Measurements from ENCODE around the gene ACTG1.

The ACTG1 gene

GRCh38 chr17:81492202-81492601 lies 20.4 kb downstream of the ACTG1 start:
- no peak for DNase-seq

- no peak for DNase-seq
Observed at GRCh38 chr17:81491761-81492160, 20.8 kb downstream of the ACTG1 start.

- DNase-seq, result no peak
Observed at GRCh38 chr17:81491181-81491581, 21.4 kb downstream of the ACTG1 start.

DNA sequence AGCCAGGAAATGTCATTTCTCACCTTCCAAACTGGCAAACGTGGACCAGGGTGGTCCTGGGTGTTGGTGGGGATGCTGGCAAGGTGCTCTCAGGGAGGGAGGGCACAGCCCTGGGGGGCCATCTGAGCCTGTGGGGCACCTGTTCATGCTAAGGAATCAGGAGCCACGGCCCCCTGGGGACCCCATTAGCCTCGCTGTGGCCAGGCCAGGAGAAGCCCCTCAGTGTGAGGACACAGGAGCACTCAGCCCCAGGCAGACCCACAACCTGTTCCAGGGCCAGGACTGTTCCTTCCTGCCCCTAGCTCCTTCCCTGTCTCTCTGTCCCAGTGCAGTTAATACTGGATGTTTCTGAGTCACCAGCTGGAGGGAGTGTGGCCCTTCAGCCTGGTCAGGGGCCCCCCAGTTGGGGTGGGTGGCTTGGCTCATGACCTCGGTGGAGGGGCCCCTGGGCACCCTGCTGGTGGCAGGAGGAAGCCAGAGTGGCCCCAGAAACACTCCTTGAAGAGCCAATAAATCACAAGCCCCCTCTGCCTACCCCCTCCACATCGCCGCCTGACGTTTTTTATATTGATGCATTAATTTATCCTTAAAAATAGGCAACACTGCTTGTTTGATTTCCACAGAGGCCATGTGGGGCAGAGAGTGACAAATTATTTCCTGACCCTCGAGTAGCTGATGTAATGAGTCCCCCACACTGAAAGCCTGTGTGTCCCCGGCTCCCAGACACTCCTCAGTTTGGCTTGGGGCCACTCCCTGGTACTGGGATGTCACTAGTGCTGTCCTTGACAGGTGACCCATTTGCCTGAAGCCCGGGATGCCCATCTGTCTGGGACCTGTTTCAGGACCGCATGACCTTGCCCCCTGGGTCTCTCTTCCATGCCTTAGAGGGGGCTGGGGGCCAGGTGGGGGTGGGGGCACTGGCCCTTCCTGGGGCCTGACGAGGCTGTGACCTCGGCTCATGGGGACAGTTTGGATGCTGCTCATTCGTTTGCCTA lies 22.3 kb downstream of the ACTG1 start:
- no peak for DNase-seq

- no peak for DNase-seq
Observed at GRCh38 chr17:81489012-81489997, 23.3 kb downstream of the ACTG1 start.

GRCh38 chr17:81488276-81488860 lies 24.2 kb downstream of the ACTG1 start:
- peak in 1 of 2 donors; percentile 34 for DNase-seq

DNA sequence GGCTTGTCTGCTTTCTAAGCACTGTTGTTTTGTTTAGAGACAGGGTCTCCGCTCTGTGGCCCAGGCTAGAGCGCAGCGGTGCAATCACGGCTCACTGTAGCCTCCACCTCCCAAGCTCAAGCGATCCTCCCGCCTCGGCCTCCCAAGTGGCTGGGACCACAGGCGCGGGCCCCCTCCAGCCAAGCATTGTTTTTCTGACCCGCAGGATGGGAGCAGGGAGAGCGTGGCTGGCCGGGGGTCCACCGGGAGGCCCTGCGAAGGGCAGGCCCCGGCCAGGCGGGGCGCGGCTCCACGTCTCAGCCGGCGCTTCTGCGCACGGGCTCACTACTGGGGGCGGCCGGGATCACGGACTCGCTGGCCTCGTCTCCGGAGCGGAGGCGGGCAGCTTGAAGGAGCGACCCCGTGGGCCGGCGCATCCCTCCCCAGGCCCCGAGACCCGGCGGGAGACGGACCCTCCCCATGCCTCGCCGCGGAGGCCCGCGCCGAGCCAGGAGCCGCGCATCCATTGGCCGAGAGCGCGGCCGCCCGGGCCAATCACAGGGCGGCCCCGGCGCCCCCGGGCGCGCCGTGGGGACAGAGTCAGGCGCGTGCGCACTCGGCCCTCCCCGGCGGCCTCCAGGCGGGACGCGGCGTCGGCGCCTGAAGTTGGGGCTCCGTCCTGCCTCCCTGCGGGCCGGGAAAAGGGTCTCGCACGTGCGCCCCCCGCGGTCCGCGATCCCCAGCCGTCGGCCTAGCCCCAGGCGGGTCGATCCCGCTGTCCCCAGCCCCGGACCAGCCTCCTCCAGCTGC lies 24.9 kb downstream of the ACTG1 start:
- DNase-seq, result peak; percentile 81 to 87

DNA sequence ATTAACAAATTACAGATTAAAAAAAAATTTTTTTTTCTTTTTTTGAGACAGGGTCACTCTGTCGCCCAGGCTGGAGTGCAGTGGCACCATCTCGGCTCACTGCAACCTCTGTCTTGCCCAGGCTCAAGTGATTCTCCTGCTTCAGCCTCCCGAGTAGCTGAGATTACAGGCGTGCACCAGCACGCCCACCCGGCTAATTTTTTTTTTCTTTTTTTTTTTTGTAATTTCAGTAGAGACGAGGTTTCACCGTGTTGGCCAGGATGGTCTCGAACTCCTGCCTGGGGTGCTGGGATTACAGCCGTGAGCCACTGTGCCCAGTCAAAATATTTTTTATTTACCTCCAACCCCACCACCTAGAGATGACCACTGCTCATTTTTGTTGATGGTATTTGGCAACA lies 25.5 kb downstream of the ACTG1 start:
- DNase-seq, result no peak

DNA sequence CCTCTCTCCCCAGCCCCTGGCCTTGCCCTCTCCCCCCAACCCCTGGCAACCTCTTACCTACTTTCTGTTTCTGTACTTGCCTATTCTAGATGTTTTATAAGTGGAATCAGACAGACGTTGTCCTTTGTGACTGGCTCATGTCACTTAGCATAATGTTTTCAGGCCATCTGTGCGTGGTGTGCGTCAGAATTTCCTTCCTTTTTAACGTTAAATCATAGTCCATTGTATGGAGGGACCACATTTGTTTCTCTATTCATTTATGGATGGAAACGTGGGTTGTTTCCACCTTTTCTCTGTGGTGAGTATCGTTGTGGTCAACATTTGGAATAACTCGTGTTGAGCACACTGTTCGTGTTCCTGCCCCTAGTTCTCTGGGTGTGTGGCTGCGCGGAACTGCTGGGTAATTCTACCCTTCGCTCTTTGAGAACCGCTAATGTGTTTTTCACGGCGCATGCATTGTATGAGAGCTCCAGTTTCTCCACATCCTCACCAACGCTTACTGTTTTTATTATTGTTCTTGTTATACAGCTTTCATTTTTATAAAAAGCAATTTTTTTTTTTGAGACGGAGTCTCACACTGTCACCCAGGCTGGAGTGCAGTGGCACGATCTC lies 26.3 kb downstream of the ACTG1 start:
- DNase-seq, result no peak

DNA sequence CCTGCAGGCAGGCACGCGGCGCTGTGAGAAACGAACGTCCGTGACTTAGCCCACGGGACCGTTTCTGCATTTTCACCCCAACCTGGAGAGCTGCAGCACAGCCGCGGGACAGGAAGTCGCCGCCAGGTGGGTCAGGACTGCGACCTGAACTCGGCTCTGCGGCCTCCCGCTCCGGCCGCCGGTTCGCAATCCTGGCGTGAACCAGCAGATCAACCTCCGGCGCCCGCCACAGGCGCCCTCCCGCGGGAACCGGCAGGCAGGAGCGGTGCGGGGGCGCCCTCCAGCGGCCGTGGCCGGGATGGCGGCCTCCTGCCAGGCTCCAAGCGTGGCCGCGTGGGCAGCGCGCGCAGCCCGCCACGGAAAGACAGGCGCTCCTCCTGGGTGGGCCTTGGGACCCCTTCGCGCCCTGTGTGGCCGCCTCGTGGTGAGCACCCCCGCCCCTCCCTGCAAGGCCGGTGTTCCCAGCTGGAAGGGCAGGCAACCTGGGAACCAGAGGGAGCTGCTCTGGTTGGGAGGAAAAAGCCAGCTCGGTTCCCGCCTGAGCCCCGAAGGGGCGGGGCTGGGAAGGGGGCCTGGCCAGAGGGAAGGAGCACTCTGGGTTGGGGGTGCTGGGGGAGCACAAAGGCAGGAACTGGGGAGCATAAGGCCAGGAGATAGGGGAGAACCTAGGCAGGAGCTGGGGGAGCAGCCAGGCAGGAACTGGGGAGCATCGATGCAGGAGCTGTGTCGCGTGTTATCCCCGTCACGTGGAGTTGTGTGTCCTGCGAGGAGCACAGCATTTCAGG lies 28.2 kb downstream of the ACTG1 start:
- peak; percentile 90 to 93 for DNase-seq

GRCh38 chr17:81483862-81484194 lies 28.8 kb downstream of the ACTG1 start:
- no peak for DNase-seq

- DNase-seq, result no peak
Observed at GRCh38 chr17:81483085-81483861, 29.3 kb downstream of the ACTG1 start.

DNA sequence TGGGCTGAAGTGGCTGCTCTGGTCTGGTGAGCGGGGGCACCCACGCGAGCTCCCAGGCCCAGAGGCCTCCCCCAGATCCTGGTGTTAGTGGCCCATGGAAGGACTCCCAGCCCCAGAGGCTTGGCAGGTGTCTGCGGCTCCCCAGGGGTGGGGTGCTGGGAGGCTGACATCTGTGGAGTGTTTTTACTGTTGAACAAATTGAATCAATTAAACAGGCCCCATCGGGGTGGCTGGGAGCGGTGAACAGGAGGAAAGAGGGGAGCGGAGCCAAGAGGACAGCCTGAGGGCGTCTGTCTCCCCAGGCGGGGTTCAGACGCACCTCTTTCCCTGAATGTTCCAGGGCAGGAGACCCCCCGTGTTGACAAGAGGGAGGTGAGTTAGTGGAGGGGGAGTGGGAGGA lies 29.9 kb downstream of the ACTG1 start:
- no peak for DNase-seq

DNA sequence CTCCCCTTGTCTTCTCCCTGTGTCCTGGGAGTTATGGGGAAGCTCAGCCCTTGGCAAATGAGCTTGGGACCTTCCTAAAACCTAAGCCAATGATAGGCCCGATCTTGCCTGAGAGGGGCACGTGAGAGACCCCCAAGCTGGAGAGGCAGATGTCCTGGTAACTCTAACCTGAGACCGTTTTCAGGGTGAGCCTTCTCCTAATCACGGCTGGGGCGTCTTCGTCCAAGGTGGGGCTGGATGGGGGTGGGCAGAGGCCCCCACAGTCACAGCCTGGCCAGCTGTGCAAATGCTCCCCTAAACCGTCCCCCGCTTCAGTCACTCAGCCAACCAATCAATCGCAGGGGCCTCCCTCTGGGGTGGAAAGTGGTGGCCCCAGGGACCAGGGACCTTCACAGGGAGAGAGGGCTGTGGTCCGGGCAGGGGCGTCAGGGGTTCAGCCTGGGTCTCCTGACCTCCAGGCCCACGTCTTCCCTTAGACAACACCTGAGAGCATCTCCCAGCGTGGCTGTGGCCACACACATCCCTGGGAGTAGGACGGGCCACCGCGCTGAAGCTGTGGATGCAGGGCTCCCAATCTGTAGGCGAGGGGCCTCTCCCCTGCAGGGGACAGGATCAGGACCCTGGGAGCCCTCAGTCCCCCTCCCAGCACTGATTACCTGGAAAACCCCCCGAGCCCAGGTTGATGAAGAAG lies 30.6 kb downstream of the ACTG1 start:
- no peak for DNase-seq

DNA sequence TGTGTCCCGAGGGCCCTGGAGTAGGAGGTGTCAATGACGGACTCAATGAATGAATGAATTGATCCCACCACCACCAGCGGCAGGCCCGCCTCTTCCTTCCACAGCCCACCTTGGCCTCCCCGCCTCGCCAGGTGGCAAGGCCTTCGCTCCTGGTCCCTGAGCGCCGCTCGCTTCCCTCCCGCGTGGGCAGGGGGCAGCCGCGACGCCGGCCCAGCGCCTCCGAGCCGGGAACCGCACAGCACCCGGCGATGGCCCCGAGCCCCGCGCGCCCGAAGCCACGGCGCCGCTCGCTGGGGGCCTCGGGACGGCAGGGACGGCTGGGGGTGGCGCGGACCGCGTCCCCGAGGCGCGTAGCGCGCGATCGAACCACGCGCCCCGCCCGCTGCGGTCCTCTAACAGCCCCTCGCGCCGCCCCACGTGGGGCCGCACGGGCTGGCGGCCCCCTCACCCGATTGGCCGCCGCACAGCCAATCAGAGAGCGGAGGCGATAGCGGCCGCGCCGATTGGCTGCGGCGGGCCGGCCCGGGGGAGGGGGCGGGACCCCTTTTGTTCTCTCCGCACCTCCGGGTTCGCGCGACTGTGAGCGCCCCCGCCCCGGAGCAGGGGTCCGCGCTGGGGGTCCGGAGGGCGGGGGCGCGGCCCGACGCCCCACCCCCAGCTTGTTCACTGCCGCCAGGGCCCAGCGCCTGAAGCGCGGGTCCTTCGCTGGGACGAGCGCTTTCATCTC lies 31.4 kb downstream of the ACTG1 start:
- DNase-seq, result peak; percentile 54 to 62

DNA sequence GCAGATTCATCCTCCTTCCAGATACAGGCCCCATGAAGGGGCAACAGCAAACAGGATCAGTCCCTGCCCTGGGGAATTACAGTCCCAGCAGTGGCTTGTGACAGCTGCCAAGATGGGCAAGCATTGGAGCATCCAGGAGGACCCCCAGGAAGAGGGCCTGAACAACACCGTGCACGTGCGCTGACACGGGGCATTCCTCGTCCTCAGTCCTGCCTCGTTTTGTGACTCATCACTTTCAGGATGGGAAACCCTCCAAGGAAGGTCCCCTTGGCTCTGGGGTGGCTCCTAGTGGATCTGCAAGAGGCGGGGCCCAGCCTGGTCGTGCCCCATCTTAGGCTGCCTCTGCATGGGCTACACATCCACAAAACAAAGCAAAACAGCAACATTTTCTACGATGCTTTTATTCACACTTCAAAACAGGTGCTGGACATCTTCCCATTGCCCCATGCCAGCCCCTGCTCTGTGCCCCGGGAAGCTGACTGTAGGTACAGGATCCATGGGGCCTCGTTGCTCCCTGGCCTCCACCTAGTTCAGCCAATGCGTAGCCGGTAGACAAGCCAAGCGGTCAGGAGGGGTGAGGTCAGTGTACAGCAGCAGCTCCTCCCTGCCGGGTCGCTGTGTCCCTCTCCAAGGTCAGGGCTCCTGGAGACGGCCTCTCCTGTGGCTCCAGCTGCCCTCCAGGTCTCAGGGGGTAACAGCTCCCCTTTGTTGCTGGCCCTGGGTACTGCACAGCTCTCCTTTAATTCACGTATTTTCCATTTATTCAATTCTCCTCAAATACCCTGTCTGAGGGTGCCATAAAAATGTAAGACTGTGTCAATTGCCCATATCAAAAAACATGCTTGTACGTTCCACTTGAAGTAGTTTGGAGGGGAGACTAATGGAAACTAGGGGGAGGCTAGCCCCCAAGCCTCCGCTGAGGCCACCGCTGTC lies 32.2 kb downstream of the ACTG1 start:
- DNase-seq, result no peak

DNA sequence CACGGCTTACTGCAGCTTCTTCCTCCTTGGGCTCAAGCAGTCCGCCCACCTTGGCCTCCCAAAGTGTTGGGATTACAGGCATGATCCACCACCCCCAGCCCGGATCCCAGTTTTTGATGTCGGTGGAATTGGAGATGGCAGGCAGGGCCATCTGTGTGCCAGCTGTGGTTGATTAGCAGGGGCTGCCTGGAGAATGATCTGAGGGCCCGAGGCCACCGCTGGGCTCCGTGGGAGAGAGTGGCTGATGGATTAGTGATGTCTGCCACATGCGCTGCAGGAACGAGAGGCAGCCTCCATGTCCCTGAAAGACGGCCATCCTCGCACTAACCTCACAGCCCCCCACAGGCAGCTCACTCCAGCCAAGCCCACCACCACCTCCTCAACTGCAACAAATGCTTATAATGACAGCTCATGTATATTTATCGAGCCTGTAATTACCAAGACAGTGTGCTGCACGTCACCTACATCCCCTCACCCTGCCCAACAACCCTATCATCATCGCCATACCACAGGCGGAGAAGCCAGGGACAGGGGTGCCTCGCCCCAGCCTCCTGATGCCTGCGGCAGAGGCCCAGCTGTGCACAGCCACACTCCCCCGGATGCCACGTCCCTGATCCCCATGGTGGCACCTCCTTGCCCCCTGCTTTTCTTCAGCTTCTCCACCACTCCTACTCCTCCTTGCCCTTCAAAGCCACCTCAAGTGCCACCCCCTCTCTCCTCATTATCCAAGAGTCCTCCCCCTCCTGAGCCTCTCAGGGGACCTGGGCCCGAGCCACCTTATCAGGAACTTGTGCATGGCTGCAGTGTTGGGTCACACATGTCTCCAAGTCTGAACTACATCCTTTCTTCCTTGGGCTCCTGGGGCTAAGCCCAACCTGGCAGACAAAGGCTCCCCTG lies 33.2 kb downstream of the ACTG1 start:
- DNase-seq, result no peak

Data from stimulated activated CD4-positive, alpha-beta T cell treated with anti-CD3 and anti-CD28 coated beads, Interleukin-2, amount 100 ng/mL, for 24 hours (primary cell).